ENCODE data around the gene DEFB115.
"Not testable (repeated sequence)": the region's sequence is repeated elsewhere in the genome, so short reads cannot be mapped to it uniquely, and the experiment has no call there.

The DEFB115 gene, protein sequence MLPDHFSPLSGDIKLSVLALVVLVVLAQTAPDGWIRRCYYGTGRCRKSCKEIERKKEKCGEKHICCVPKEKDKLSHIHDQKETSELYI

DNA sequence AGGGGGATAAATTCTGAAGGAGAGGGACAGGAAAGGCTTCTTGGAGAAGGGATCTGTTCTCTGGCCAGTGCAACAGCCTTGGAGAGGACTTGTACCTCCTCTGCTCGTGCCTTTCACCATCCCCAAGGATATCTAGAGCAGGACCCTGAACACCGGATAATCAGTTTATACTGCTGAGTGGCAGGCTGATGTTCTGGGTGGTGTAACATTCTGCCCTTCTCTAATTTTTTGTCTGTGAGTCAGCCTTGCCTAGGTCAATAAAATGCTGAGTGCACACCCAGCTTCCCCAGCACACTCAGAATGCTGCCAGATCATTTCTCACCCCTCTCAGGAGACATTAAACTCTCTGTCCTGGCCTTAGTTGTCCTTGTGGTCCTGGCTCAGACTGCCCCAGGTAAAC is at the start of gene DEFB115:
Gene DEFB115, plus strand, starts transcription at position 301 of the 400 bp plus-strand sequence. Its CDS starts 0 bp downstream, at position 301.
- DNase-seq = no peak

DNA sequence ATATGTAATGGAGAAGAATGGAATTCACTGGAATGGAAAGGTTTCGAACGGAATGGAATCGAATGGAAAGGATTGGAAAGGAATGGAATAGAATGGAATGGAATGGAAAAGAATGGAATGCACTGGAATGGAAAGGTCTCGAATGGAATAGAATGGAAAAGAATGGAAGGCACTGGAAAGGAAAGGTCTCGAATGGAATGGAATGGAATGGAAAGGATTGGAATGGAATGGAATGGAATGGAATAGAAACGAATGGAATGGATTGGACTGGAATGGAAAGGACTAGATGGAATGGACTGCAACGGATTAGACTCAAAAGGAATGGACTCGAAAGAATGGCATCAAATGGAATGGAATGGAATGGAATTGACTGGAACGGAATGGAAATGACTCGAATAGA is 20.5 kb upstream of the DEFB115 start:
- no peak for DNase-seq

DNA sequence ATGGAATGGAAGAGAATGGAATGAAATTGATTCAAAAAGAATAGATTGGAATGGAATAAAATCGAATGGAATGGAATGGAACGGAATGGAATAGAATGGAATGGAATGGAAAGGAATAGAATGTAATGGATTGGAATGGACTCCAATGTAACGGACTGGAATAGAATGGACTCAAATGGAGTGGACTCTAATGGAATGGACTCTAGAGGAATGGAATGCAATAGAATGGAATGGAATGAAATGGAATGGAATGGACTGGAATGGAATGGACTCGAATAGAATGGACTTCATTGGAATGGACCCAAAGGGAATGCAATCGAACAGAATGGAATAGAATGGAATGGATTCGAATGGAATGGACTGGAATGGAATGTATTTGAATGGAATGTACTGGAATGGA is 19.7 kb upstream of the DEFB115 start:
- no peak for DNase-seq

DNA sequence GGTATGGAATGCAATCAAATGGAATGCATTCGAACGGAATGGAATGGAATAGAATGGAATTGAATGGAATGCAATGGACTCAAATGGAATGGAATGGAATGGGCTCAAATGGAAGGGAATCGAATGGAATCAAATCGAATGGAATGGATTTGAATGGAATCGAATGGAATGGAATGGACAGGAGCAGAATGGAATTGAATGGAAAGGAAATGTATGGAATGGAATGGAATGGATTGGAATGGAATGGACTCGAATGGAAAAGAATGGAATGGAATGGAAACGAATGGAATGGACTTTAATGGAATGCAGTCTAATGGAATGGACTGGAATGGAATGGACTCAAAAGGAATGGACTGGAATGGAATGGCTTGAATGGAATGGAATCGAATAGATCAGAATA is 18.3 kb upstream of the DEFB115 start:
- no peak for DNase-seq

DNA sequence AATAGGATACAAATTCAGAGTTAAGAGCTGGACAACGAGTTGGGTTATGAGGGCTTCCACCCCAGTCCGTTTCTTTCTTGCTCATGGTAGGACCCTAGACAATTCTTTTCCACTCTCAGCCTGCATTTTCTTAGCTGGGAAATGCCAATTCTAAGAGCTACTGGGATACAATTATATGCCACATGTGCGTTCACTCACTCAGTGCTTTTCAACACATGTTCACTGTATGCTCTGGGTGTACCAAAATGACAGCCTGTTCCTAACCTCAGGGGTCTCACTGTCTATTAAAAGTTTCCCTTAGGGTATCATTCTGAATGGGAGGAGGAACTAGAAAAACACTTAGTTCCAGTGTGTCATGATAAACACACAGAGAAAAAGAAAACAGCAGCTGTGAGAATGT is 505 bp upstream of the DEFB115 start:
- DNase-seq = no peak

DNA sequence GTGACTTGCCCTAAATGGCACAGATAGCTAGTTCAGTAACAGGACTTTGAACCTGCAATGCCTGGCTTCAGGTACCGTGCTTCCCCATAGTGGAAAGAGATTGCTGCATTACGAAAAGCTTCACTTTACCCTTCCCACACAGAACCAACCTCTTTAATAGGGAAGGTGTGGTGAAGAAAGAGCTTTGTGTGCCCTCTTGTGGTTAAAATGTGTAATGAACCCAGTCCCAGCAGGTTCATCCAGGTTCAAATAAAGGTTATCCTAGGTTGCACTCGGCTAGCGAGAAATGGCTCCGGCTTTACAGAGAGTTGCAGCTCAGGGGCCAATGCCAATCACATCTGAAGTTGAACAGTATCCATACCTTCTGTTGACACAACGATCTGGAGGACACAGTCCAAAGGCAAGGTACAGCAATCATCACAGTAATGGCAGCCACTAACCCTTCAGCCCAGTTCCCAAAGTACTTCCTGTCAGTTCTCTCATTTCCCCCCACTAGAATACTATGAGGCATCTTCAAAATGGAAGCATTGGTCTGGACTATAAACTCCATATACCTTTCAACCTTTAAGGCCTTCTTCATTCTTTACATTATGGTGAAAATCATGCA is 3.0 kb downstream of the DEFB115 start:
- no peak for DNase-seq

DNA sequence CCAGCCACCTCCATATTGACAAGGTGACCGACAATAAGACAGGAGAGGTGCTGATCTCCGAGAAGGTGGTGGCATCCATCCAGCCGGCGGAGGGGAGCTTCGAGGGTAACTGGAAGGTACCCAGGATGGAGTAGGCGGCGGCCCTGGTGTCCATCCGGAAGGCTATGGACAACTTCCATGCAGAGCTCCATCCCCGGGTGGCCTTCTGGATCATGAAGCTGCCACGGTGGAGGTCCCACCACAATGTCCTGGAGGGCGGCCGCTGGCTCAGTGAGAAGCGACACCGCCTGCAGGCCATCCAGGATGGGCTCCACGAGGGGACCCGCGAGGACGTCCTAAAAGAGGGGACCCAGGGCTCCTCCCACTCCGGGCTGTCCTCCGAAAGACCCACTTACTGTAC is 17.0 kb downstream of the DEFB115 start:
- no peak for DNase-seq

DNA sequence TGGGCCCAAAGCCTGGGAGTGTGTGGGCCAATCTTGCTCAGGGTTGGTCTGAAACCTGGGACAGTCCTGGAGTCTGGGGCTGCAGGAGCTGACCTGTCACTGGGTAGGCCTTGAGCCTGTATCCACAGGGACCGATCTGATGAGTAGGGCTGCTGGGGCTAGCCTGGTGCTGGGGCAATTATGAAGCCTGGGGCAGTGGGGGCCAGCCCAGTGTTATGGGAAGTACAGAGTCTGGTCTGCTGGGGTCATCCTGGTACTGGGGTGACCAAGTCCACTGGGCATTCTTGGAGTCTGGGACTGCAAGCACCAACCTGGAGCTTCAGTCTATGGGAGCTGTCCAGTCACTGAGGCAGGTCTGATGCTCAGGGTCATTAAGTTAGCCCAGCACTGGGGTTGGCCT is 20.7 kb downstream of the DEFB115 start:
- DNase-seq = no peak

DNA sequence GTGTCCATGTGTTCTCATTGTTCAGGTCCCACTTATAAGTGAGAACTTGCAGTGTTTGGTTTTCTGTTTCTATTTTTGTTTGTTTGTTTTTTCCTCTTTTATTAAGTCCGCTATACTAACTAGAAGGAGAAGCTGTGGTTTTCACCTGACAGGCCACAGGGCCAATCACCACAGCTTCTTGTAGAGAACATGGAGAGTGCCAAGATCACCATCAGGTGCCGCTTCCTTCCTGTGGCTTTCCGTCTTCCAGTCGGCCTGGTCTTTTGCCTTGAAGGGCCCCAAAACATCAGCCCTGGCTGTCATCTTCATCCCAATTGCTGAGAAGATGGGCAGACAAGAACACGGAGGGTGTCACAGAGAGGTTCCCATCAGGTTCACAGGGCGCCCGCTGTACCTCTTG is 27.5 kb downstream of the DEFB115 start:
- not testable (repeated sequence) for DNase-seq

DNA sequence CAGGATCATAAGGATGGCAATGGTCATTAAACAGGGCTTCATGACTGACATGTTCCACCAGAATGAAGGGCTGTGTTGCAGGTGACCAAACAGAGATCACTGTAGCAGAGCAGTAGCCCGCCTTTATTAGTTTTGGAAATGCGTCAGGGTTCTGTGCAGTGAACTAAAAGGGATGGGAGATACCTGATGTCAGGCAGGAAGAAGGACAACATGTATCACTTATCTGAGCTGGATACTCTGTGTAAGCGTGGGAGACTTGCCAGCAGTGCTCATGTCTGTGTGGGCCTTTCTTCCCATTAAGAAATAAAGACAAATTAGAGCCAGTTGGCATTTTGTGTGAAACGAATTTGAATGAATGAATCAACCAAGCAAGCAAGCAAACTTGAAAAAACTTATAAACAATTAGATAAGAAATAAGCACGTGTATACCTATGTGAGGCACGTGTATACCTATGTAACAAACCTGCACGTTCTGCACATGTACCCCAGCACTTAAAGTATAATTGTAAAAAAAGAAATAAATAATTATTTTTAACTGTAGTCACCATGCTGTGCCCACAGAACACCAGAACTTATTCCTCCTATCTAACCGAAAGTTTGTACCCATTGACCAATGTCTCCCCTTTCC is 51.2 kb downstream of the DEFB115 start, which contains the start of gene DEFB116:
Gene DEFB116, minus strand, starts transcription at position 51 of the 628 bp plus-strand sequence. Its CDS starts 0 bp downstream, at position 51.
- no peak for DNase-seq

Data from stimulated activated CD4-positive, alpha-beta T cell treated with anti-CD3 and anti-CD28 coated beads, Interleukin-4, amount 100 ng/mL, for 24 hours (primary cell).